ENCODE measurements around the gene COX5A.
A peak's percentile ranks its signal among the peaks of the same experiment; 100 is the strongest.
"Not testable (repeated sequence)": the region's sequence is repeated elsewhere in the genome, so short reads cannot be mapped to it uniquely, and the experiment has no call there.

The COX5A gene

DNA sequence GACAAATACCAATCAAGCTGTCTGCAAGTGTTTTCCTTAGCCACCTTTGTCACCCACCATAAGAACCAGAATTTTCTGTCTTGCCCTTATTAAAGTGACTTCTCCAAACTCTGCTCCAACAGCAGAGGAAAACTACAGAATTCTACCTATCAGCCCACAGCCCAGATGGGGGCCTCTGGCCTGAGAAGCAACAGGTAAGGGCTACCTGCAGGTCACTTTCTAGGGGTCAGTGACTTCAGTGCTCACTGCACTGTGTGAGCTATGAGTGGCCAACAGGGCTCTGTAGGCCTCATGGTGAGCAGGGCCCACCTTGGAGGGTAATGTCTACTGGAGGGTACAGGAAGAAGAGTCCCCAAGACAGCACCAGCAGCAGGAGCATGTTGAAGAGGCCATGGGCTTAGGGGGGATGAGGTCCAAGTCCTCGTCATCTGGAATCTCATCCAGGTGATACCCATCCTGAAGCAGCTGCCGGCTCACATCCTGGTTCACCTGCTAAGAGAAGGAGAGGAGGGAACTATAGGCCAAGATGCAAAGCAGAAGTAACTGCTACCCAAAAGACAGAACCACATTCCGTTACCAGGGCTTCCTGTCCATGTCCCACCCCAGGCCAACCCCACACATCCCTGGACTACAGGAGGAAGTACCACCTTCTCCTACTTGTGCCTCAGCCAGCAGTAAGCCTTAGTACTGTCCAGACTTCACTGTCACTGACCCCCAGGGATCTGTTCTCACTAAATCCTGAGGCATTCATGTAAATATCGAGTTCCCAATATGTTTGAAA is 35.4 kb downstream of the COX5A start:
- H3K27me3 Mint-ChIP-seq: no peaks in the 10 kb centered on the region
- peaks cover 56% of the 10 kb centered on the region for H3K4me1 Mint-ChIP-seq (ENCODE audit: low read depth)
- intact Hi-C loops (cut with micrococcal nuclease): loop anchor here (2.0 to 5.0 kb wide), 2 partner anchors 35 to 36 kb away; partner anchors contain the start of gene COX5A
- no peak overlapping the region for H3K4me3 Mint-ChIP-seq
- H3K9me3 Mint-ChIP-seq: no peaks in the 10 kb centered on the region
- H3K27ac Mint-ChIP-seq: peak overlapping the region; percentile 45
- H3K36me3 Mint-ChIP-seq (ENCODE audit: low read depth): peaks cover 77% of the 10 kb centered on the region

DNA sequence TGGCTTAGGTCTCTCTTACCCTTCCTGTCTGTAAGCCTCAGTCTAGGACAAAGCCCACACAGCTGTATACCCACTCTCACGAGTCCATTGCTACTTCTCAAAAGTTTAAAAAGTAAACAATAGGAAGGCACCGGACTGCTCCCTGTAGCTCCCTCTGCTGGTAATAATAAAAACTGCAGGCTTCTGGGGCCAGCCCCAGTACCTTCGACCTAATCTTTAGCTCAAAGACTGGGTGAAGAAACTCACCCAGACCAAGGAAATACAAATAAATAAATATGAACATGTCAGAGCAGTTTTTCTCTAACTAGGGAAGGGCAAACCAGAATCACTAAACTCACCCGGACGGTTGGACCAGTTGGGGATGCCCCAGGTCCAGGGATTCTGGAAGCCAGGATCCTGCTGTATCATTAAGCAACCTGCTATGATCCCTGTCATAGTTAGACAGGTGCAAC is 36.2 kb downstream of the COX5A start:
- intact Hi-C loops (cut with micrococcal nuclease): loop anchor here (2.0 to 5.0 kb wide), 3 partner anchors 35 to 59 kb away; partner anchors contain the start of genes COX5A and ULK3
- H3K4me3 Mint-ChIP-seq: no peak overlapping the region
- H3K4me1 Mint-ChIP-seq (ENCODE audit: low read depth): peaks cover 49% of the 10 kb centered on the region
- no peaks in the 10 kb centered on the region for H3K9me3 Mint-ChIP-seq
- peaks cover 80% of the 10 kb centered on the region for H3K36me3 Mint-ChIP-seq (ENCODE audit: low read depth)
- H3K27me3 Mint-ChIP-seq: no peaks in the 10 kb centered on the region
- no peak overlapping the region for H3K27ac Mint-ChIP-seq

DNA sequence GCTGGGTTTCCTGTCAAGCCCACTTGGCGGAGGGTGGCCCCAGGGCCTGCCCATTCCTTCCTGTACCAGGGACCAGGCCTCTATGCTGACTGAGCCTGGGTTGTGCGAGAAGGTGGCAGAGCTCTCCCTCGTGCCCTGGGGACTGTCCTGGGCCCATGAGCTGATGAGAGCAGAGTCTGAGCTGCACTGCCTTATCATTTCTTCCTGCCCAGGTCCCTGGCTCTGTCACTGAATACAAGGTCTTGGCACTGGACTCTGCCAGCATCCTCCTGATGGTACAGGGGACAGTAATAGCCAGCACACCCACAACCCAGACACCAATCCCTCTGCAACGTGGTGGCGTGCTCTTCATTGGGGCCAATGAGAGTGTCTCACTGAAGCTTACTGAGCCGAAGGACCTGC is 40.6 kb downstream of the COX5A start:
- Mint-ChIP-seq H3K4me1 (ENCODE audit: low read depth) (peaks cover 23% of the 10 kb centered on the region), H3K27ac (no peak overlapping the region), H3K36me3 (ENCODE audit: low read depth) (peaks cover 82% of the 10 kb centered on the region), H3K4me3 (no peak overlapping the region), H3K27me3 (no peaks in the 10 kb centered on the region), H3K9me3 (no peaks in the 10 kb centered on the region)
- intact Hi-C loops (cut with micrococcal nuclease): no loop called here

DNA sequence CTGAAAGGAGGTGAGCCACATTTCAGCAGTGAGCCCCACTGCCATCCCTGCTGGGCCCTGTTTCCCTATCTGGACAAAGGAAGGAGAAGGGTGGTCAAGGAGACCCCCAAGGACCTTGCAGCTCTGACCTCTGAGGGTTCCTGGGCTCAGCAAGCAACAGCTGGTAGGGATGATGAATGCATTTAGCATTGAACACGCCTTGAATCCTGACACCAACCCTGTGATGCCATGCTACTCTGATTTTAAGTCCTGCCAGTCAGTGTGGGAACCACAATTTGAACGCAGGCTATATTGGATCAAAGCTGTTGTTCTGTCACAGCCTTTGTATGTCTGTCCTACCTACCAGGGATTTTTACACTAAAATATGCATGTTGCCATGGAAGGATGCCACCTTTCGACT is 41.6 kb downstream of the COX5A start:
- H3K4me3 Mint-ChIP-seq: no peak overlapping the region
- peaks cover 87% of the 10 kb centered on the region for H3K36me3 Mint-ChIP-seq (ENCODE audit: low read depth)
- H3K27ac Mint-ChIP-seq: no peak overlapping the region
- H3K4me1 Mint-ChIP-seq (ENCODE audit: low read depth): peaks cover 20% of the 10 kb centered on the region
- intact Hi-C loops (cut with micrococcal nuclease): no loop called here
- H3K27me3 Mint-ChIP-seq: no peaks in the 10 kb centered on the region
- no peaks in the 10 kb centered on the region for H3K9me3 Mint-ChIP-seq

DNA sequence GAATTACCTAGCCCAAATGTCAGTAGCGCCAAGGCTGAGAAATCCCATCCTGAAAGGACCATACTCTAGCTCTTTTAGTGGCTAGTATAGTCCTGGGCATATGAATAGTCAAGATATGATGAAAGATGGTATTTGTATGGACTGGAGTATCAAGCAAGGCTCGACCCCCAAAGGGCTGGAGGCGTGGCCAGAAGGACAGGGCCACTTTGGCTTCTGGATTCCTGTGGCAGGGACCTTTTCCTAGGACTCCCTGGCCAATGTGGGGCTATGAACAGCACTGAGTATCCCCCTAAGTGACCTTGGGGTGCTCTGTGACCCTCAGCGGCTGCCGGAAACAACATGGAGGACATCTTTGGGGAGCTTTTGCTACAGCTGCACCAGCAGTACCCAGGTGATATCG is 42.0 kb downstream of the COX5A start:
- no peak overlapping the region for H3K4me3 Mint-ChIP-seq
- no peaks in the 10 kb centered on the region for H3K9me3 Mint-ChIP-seq
- no peaks in the 10 kb centered on the region for H3K27me3 Mint-ChIP-seq
- H3K27ac Mint-ChIP-seq: no peak overlapping the region
- peaks cover 86% of the 10 kb centered on the region for H3K36me3 Mint-ChIP-seq (ENCODE audit: low read depth)
- H3K4me1 Mint-ChIP-seq (ENCODE audit: low read depth): peaks cover 24% of the 10 kb centered on the region
- intact Hi-C loops (cut with micrococcal nuclease): no loop called here

DNA sequence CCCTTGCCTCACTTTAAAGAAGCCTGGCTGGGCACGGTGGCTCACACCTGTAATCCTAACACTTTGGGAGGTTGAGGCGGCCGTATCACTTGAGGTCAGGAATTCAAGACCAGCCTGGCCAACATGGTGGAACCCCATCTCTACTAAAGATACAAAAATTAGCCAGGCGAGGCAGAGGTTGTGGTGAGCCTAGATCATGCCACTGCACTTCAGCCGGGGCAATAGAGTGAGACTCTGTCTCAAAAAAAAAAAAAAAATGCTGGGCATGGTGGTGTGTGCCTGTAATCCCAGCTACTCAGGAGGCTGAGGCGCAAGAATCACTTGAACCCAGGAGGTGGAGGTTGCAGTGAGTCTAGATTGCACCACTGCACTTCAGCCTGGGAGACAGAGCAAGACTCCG is 43.5 kb downstream of the COX5A start:
- H3K4me1 Mint-ChIP-seq (ENCODE audit: low read depth): peaks cover 33% of the 10 kb centered on the region
- H3K27ac Mint-ChIP-seq; H3K4me3 Mint-ChIP-seq; H3K9me3 Mint-ChIP-seq; H3K27me3 Mint-ChIP-seq; intact Hi-C loops (cut with micrococcal nuclease): not testable (repeated sequence)
- peaks cover 79% of the 10 kb centered on the region for H3K36me3 Mint-ChIP-seq (ENCODE audit: low read depth)

DNA sequence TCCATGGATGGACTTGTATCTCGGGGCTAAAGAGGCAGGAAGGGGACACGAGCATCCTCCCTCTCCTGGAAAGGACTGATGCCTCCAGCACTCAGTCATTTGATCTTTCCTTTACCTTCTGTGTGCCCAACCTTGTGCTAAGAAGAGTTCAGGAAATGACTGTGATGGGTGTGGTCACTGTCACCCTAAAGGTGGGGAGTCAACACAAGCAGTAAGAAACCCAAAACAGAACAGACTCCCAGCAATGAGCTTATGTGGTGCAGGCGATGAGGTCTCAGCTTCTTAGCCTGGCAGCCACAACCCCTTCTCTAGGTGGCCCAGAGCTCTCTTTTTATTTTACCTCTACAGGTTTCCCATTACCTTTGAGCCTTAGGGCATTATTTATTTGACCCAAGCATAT is 44.2 kb downstream of the COX5A start:
- H3K27me3 Mint-ChIP-seq: no peaks in the 10 kb centered on the region
- no peaks in the 10 kb centered on the region for H3K9me3 Mint-ChIP-seq
- H3K4me3 Mint-ChIP-seq: no peak overlapping the region
- intact Hi-C loops (cut with micrococcal nuclease): no loop called here
- H3K4me1 Mint-ChIP-seq (ENCODE audit: low read depth): peaks cover 40% of the 10 kb centered on the region
- peaks cover 71% of the 10 kb centered on the region for H3K36me3 Mint-ChIP-seq (ENCODE audit: low read depth)
- H3K27ac Mint-ChIP-seq: peak overlapping the region; percentile 42

DNA sequence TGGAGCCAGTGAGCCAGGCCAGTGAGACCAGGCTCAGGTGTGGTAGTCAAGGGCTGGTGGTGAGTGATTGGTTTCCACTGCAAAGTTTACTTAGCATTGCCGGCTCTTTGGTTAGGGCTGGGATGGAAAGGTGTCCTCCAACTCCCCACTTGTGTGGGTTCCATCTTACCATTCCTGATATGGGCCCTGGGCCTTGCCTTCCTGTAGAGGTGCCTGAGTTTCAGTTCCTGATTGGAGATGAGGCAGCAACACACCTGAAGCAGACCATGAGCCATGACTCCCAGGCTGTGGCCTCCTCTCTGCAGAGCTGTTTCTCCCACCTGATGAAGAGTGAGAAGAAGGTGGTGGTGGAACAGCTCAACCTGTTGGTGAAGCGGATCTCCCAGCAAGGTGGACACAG is 44.9 kb downstream of the COX5A start:
- no peak overlapping the region for H3K4me3 Mint-ChIP-seq
- intact Hi-C loops (cut with micrococcal nuclease): no loop called here
- no peaks in the 10 kb centered on the region for H3K27me3 Mint-ChIP-seq
- no peak overlapping the region for H3K27ac Mint-ChIP-seq
- peaks cover 64% of the 10 kb centered on the region for H3K36me3 Mint-ChIP-seq (ENCODE audit: low read depth)
- no peaks in the 10 kb centered on the region for H3K9me3 Mint-ChIP-seq
- peaks cover 43% of the 10 kb centered on the region for H3K4me1 Mint-ChIP-seq (ENCODE audit: low read depth)

DNA sequence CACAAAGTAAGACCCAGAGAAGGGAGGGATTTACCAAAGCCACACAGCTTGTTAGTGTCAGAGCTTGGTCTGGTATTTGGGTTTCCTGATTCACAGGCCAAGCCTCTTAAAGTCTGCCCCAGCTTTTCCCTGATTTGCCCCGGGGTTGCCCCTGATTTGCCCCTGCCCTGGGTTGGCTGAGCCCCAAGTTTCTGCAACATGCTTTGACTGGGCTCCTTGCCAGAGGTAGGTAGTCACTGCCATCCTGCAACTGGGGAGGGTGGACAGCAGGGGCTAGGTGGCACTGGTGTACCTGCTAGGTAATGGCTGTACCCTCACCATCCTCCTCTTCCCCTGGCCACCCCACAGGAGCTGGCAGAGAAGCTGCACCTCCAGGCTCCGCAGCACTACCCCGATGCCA is 45.6 kb downstream of the COX5A start:
- Mint-ChIP-seq H3K27me3 (no peaks in the 10 kb centered on the region), H3K4me3 (no peak overlapping the region), H3K27ac (no peak overlapping the region), H3K9me3 (no peaks in the 10 kb centered on the region), H3K36me3 (ENCODE audit: low read depth) (peaks cover 58% of the 10 kb centered on the region), H3K4me1 (ENCODE audit: low read depth) (peaks cover 46% of the 10 kb centered on the region)
- intact Hi-C loops (cut with micrococcal nuclease): no loop called here

DNA sequence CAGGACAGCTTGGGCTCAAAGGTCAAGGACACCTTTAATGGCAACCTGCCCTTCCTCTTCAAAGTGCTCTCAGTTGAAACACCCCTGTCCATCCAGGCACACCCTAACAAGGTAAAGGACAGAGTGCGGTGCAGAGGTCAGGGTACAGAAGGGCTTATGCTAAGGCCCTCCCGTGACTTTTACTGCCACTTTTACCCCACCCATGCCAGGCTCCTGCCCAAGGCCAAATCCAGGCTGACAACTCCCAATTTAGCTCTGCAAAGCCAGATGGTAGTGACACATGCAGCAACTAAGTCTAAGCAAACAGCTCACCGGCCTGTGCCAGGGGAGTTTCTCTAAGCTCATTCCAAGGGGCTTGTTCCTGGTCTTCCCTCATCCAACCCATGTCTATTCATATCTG is 46.4 kb downstream of the COX5A start:
- Mint-ChIP-seq H3K9me3 (no peaks in the 10 kb centered on the region), H3K4me3 (no peak overlapping the region), H3K4me1 (ENCODE audit: low read depth) (peaks cover 52% of the 10 kb centered on the region), H3K27ac (no peak overlapping the region), H3K36me3 (ENCODE audit: low read depth) (peaks cover 50% of the 10 kb centered on the region), H3K27me3 (no peaks in the 10 kb centered on the region)
- intact Hi-C loops (cut with micrococcal nuclease): loop anchor here (2.0 kb wide), 1 partner anchor 19 kb away; the partner anchor contains the start of gene SCAMP2

DNA sequence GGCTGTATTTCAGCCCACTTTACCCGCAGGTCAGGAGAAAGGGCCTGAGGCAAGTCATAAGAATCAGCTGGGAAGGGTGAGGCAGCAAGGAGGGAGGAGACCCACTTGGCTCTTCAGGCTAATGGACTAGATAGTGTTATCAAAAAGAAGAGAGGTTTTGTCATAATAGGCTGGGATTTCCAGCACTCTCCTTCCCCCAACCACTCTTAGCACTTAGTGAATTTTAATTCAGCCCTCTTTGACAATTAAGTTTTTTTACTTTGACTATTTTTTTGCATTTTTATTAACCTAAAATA is 47.3 kb downstream of the COX5A start:
- Mint-ChIP-seq H3K4me3 (peak overlapping the region; percentile 83), H3K9me3 (no peaks in the 10 kb centered on the region), H3K36me3 (ENCODE audit: low read depth) (peaks cover 44% of the 10 kb centered on the region), H3K27me3 (no peaks in the 10 kb centered on the region), H3K4me1 (ENCODE audit: low read depth) (peaks cover 61% of the 10 kb centered on the region), H3K27ac (peak overlapping the region; percentile 78)
- intact Hi-C loops (cut with micrococcal nuclease): loop anchor here (2.0 kb wide), 1 partner anchor 18 kb away; the partner anchor contains the start of gene SCAMP2

DNA sequence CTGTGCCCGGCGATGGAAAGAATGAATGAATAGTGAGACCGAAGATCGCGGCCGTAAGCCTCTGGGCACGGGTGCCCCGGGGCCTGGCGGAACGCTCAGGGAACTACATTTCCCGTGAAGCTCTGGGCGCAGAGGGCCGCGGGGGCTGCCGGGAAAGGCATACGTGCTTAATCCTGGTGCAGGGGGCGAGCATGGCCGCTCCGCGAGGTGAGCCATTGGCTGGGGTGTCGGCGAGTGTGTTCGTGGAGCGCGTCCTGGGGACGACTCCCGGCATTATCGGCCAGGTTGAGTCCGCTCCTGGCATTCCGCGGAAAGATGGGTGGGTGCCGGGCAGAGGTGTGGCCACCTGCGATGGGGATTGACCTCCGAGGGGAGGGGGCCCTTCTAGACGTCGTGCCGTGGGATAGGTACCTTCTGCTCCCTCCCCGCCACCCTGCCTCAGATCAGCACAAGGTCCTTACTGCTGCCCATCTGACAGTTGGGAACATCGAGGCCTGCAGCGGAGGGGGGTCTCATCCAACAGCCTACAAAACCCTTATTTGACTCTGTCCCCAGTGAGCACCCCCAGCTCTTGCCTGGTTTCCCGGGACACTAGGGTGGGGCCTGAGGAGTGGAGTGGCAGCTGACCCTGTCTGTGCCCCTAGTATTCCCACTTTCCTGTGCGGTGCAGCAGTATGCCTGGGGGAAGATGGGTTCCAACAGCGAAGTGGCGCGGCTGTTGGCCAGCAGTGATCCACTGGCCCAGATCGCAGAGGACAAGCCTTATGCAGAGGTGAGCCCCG is 47.8 kb downstream of the COX5A start, which contains the start of gene MPI:
TSS of gene MPI (plus strand) at position 160 of the 782 bp plus-strand sequence. CDS start at position 192, 32 bp downstream.
- Mint-ChIP-seq H3K27ac (peak within 1 kb of the TSS; percentile 78), H3K4me3 (peak within 1 kb of the TSS; percentile 83), H3K4me1 (ENCODE audit: low read depth) (peaks cover 63% of the 10 kb centered on the region), H3K36me3 (ENCODE audit: low read depth) (peaks cover 44% of the 10 kb centered on the region), H3K9me3 (no peaks in the 10 kb centered on the region), H3K27me3 (no peaks in the 10 kb centered on the region)
- intact Hi-C loops (cut with micrococcal nuclease): loop anchor here (2.0 kb wide), 1 partner anchor 17 kb away; the partner anchor contains the start of gene SCAMP2

DNA sequence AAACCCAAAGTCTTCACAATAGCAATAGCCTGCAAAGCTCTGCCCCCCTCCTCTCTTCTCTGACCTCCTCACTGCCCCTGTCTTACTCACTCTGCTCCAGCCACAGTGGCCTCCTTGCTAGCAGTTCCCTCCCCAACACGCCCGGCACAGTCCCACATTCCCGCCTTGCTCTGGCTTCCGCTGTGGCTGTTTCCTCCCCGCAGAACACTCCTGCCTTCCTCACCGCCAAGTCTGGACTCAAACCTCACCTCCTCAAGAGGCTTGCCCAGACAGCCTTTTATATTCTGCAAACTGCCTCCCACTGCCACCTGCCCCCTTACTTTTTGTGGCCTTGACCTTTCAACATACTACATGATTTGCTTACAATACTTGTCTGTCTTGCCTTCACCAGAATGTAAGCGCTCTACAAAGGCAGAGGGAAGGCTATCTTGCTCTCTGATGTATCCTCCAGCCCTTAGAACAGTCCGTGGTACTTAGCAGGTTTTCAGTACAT is 48.4 kb downstream of the COX5A start:
- intact Hi-C loops (cut with micrococcal nuclease): no loop called here
- H3K27me3 Mint-ChIP-seq: no peaks in the 10 kb centered on the region
- H3K36me3 Mint-ChIP-seq (ENCODE audit: low read depth): peaks cover 41% of the 10 kb centered on the region
- H3K27ac Mint-ChIP-seq: peak overlapping the region; percentile 78
- H3K4me3 Mint-ChIP-seq: peak overlapping the region; percentile 83
- no peaks in the 10 kb centered on the region for H3K9me3 Mint-ChIP-seq
- H3K4me1 Mint-ChIP-seq (ENCODE audit: low read depth): peaks cover 70% of the 10 kb centered on the region

DNA sequence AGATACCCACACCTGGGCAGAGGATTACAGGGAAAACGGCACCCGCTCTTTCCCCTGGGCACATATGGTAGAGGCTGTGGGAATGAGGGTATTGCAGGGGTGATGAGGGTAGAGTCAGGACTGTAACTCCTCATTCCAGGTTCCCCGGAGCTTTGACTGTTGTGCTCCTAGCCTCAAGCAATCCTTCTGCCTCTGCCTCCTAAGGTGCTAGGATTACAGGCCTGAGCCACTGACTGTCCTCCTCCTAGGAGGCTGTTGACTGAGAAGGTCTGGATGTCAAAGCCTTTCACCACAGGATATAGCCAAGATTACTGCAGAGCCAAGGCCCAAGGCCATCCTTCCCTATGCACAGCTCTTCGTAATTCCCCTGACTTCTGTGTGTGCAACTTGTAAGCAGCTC is 49.2 kb downstream of the COX5A start:
- H3K27ac Mint-ChIP-seq: peak overlapping the region; percentile 78
- H3K27me3 Mint-ChIP-seq: no peaks in the 10 kb centered on the region
- peaks cover 74% of the 10 kb centered on the region for H3K4me1 Mint-ChIP-seq (ENCODE audit: low read depth)
- no peaks in the 10 kb centered on the region for H3K9me3 Mint-ChIP-seq
- peak overlapping the region; percentile 83 for H3K4me3 Mint-ChIP-seq
- intact Hi-C loops (cut with micrococcal nuclease): no loop called here
- peaks cover 34% of the 10 kb centered on the region for H3K36me3 Mint-ChIP-seq (ENCODE audit: low read depth)

Measured in dendritic cell treated with granulocyte-macrophage colony-stimulating factor and Interleukin-4, amounts not matched to agents 40 ng/mL and 50 ng/mL, for 4 days (primary cell).